H9 (cell line): ENCODE data around the gene MYH11. TPM values are rescaled to one million over a fixed set of nuclear protein-coding genes. Genes with fewer than 3 reads are reported as not detected.

Experiments used
- DNase-seq: peaks from one replicate; pipeline ENCODE4 v3.0.0-alpha.2; 2017
- H2AFZ ChIP-seq: one replicate; pipeline ENCODE4 v1.6.1; 2013; ENCODE audit warnings: mild to moderate bottlenecking, low read length, control low read depth, moderate library complexity
- H2AK5ac ChIP-seq: 2 replicates; pipeline ENCODE4 v1.6.1; 2013; ENCODE audit warnings: low read length, control low read depth, mixed read lengths; ENCODE audit not compliant: insufficient read length
- H2BK120ac ChIP-seq: one replicate; pipeline ENCODE4 v1.6.1; 2013; ENCODE audit warnings: low read depth, mild to moderate bottlenecking, low read length, control low read depth, inconsistent platforms; ENCODE audit not compliant: poor library complexity, severe bottlenecking
- H2BK12ac ChIP-seq: 2 replicates; pipeline ENCODE4 v1.6.1; 2013; ENCODE audit warnings: low read length, control low read depth, mixed read lengths, low read depth; ENCODE audit not compliant: insufficient read length
- H2BK15ac ChIP-seq: 2 replicates; pipeline ENCODE4 v1.6.1; 2013; ENCODE audit warnings: low read depth, low read length, control low read depth
- H2BK20ac ChIP-seq: one replicate; pipeline ENCODE4 v1.6.1; 2013; ENCODE audit warnings: low read depth, mild to moderate bottlenecking, low read length, control low read depth, inconsistent platforms; ENCODE audit not compliant: poor library complexity, severe bottlenecking
- H2BK5ac ChIP-seq: 2 replicates; pipeline ENCODE4 v1.6.1; 2013; ENCODE audit warnings: low read length, control low read depth, mixed read lengths; ENCODE audit not compliant: insufficient read length
- H3K14ac ChIP-seq: 2 replicates; pipeline ENCODE4 v1.6.1; 2013; ENCODE audit warnings: low read length, control low read depth; ENCODE audit not compliant: insufficient read depth
- H3K18ac ChIP-seq: 2 replicates; pipeline ENCODE4 v1.6.1; 2013; ENCODE audit warnings: low read depth, mild to moderate bottlenecking, mixed read lengths, low read length, control low read depth; ENCODE audit not compliant: insufficient read length
- H3K23ac ChIP-seq: 2 replicates; pipeline ENCODE4 v1.6.1; 2013; ENCODE audit warnings: low read length, control low read depth, mixed read lengths, low read depth; ENCODE audit not compliant: insufficient read length
- H3K23me2 ChIP-seq: 2 replicates; pipeline ENCODE4 v1.6.1; 2013; ENCODE audit warnings: low read depth, mild to moderate bottlenecking, mixed read lengths, low read length, control low read depth; ENCODE audit not compliant: insufficient read length, poor library complexity, severe bottlenecking
- H3K27ac ChIP-seq: 2 replicates; pipeline ENCODE4 v1.5.1; 2013; ENCODE audit warnings: low read length, control low read depth, mixed read lengths, low read depth; ENCODE audit not compliant: insufficient read length
- H3K27me3 ChIP-seq: 2 replicates; pipeline ENCODE4 v1.6.1; 2013; ENCODE audit warnings: low read length, control low read depth, inconsistent platforms; ENCODE audit not compliant: insufficient read depth
- H3K4ac ChIP-seq: 2 replicates; pipeline ENCODE4 v1.6.1; 2013; ENCODE audit warnings: low read depth, mild to moderate bottlenecking, control low read depth, inconsistent platforms, low read length, moderate library complexity
- H3K4me1 ChIP-seq: 2 replicates; pipeline ENCODE4 v1.6.1; 2013; ENCODE audit warnings: low read length, control low read depth, inconsistent platforms; ENCODE audit not compliant: insufficient read depth
- H3K4me2 ChIP-seq: 2 replicates; pipeline ENCODE4 v1.6.1; 2013; ENCODE audit warnings: low read length, control low read depth, mixed read lengths; ENCODE audit not compliant: insufficient read length, insufficient read depth
- H3K56ac ChIP-seq: 2 replicates; pipeline ENCODE4 v1.6.1; 2013; ENCODE audit warnings: low read depth, mild to moderate bottlenecking, mixed read lengths, low read length, control low read depth; ENCODE audit not compliant: insufficient read length
- H3K79me1 ChIP-seq: 2 replicates; pipeline ENCODE4 v1.6.1; 2013; ENCODE audit warnings: low read depth, mild to moderate bottlenecking, moderate library complexity, low read length, control low read depth, inconsistent platforms; ENCODE audit not compliant: insufficient read depth, poor library complexity, severe bottlenecking
- H3K79me2 ChIP-seq: 2 replicates; pipeline ENCODE4 v1.6.1; 2013; ENCODE audit warnings: low read length, control low read depth, inconsistent platforms; ENCODE audit not compliant: insufficient read depth
- H3K9ac ChIP-seq: 2 replicates; pipeline ENCODE4 v1.6.1; 2013; ENCODE audit warnings: low read length, control low read depth, mixed read lengths; ENCODE audit not compliant: insufficient read length; ENCODE audit errors: extremely low read depth
- H3K9me3 ChIP-seq: one replicate; pipeline ENCODE4 v1.6.1; 2013; ENCODE audit warnings: low read depth, low read length, inconsistent platforms; ENCODE audit not compliant: control insufficient read depth
- H3T11ph ChIP-seq: one replicate; pipeline ENCODE4 v1.6.1; 2013; ENCODE audit warnings: mild to moderate bottlenecking, low read length, control low read depth, inconsistent platforms
- H4K20me1 ChIP-seq: one replicate; pipeline ENCODE4 v1.6.1; 2013; ENCODE audit not compliant: control insufficient read depth, insufficient read length, insufficient read depth
- H4K5ac ChIP-seq: 2 replicates; pipeline ENCODE4 v1.6.1; 2013; ENCODE audit warnings: low read depth, mild to moderate bottlenecking, mixed read lengths, low read length, control low read depth; ENCODE audit not compliant: insufficient read length
- H4K8ac ChIP-seq: replicated peaks from 2 replicates; pipeline ENCODE4 v1.6.1; 2013; ENCODE audit warnings: low read length, control low read depth, mixed read lengths, low read depth; ENCODE audit not compliant: insufficient read length
- H4K91ac ChIP-seq: 2 replicates; pipeline ENCODE4 v1.6.1; 2013; ENCODE audit warnings: low read depth, mild to moderate bottlenecking, moderate library complexity, mixed read lengths, low read length, control low read depth; ENCODE audit not compliant: insufficient read length
- H3K27ac Mint-ChIP-seq, 3 experiments: 2 replicates in 2 of 3; 3 replicates in 1 of 3; pipeline ENCODE4 v1.8.0; 2020 to 2021; ENCODE audit warnings: mixed read lengths in 3 of 3, mild to moderate bottlenecking in 1 of 3, moderate library complexity in 1 of 3
- H3K27me3 Mint-ChIP-seq: 2 replicates; pipeline ENCODE4 v1.8.0; 2021; ENCODE audit warnings: low read depth, mild to moderate bottlenecking, moderate library complexity, mixed read lengths
- H3K36me3 Mint-ChIP-seq, 3 experiments: 2 replicates in 2 of 3; 3 replicates in 1 of 3; pipeline ENCODE4 v1.8.0; 2020 to 2021; ENCODE audit warnings: low read depth in 3 of 3, mixed read lengths in 3 of 3; ENCODE audit not compliant: insufficient read depth in 1 of 3
- H3K4me1 Mint-ChIP-seq, 2 experiments: 2 replicates each; pipeline ENCODE4 v1.8.0; 2020; ENCODE audit warnings: mixed read lengths in 2 of 2
- H3K4me3 Mint-ChIP-seq, 2 experiments: 2 replicates in 1 of 2; 3 replicates in 1 of 2; pipeline ENCODE4 v1.8.0; 2020 to 2021; ENCODE audit warnings: mild to moderate bottlenecking in 2 of 2, mixed read lengths in 2 of 2, moderate library complexity in 1 of 2
- H3K9me3 Mint-ChIP-seq, 2 experiments: 2 replicates in 1 of 2; 3 replicates in 1 of 2; pipeline ENCODE4 v1.8.0; 2020; ENCODE audit warnings: mild to moderate bottlenecking in 2 of 2, mixed read lengths in 2 of 2, moderate library complexity in 1 of 2
- CTCF ChIP-seq: fragments of 200-600 bp; sonication (generic); conservative IDR thresholded peaks from 3 replicates; pipeline ENCODE4 v1.8.0; 2021; ENCODE audit warnings: antibody characterized with exemption, mild to moderate bottlenecking
- WGBS: extraction: QIAGEN DNeasy Blood & Tissue Kit; methylation state at CpG from one replicate; pipeline ENCODE4 v1.1.7; 2013; ENCODE audit warnings: missing lambda C conversion rate, low lambda C conversion rate, mixed read lengths; ENCODE audit not compliant: insufficient read length; ENCODE audit errors: extremely low coverage; 5-methylcytosine and 5-hydroxymethylcytosine counted together
- total RNA-seq: library from RNA; stranded (reverse); gene quantifications from 2 replicates; pipeline ENCODE4 v1.2.1, GENCODE V29; 2021

Gene MYH11
- total RNA-seq, 1 experiment from 2014 or later: 0.42 TPM

- H3K27me3 Mint-ChIP-seq: no peaks in the 10 kb centered on the region
- Histone ChIP-seq H3K4me2 (no peak overlapping the region), H3K27ac (no peak overlapping the region), H4K8ac (no peak overlapping the region), H3K23me2 (no peaks in the 10 kb centered on the region), H4K91ac (no peak overlapping the region), H2BK5ac (no peak overlapping the region), H3K9ac (no peak overlapping the region), H3K56ac (no peak overlapping the region), H4K20me1 (no peaks in the 10 kb centered on the region), H3K9me3 (no peaks in the 10 kb centered on the region), H2BK15ac (no peak overlapping the region), H3K23ac (no peak overlapping the region), H2BK20ac (no peak overlapping the region), H4K5ac (no peak overlapping the region), H3K79me2 (no peaks in the 10 kb centered on the region), H3K4me1 (no peaks in the 10 kb centered on the region), H2BK120ac (no peak overlapping the region), H2AK5ac (no peak overlapping the region), H3K4ac (no peak overlapping the region), H3K18ac (no peak overlapping the region), H3T11ph (no peak overlapping the region), H3K14ac (no peak overlapping the region), H3K27me3 (no peaks in the 10 kb centered on the region), H2AFZ (no peak overlapping the region), H2BK12ac (no peak overlapping the region), H3K79me1 (no peaks in the 10 kb centered on the region)
- no peaks in the 10 kb centered on the region for H3K36me3 Mint-ChIP-seq
- no CpG with 5 or more reads among the region's 8 CpGs for WGBS
- no peak for TF ChIP-seq CTCF
- no peaks in the 10 kb centered on the region; a peak in 1 of 5 replicates for H3K9me3 Mint-ChIP-seq
- peaks cover 6 to 13% of the 10 kb centered on the region in 2 experiments for H3K4me1 Mint-ChIP-seq
- no peak for DNase-seq
- no peak overlapping the region for H3K4me3 Mint-ChIP-seq
- H3K27ac Mint-ChIP-seq: no peak overlapping the region; a peak in 1 of 7 replicates
Observed at GRCh38 chr16:15897121-15897780, 40.4 kb upstream of the MYH11 start.
